ENCODE data around the gene ABCA13.

DNA sequence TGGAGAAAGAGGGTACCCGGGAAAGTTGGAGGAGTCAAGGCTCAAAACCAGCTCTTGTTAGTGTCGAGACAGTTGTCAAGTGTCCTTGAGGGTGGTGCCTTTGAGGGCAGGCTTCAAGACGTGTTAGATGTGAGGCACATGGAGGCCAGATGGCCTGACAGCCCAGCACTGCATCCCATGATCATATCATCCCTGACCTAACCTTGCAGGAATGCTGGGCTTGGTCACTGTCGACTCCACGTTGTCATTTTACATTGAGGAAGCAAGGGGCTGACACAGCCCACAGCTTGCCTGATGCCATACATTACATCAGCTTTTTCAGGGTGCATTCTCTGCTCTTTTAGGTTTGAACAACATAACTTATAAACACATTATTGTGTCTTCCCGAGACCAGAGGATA is 114.1 kb downstream of the ABCA13 start:
- TF ChIP-seq, protein P1, sequence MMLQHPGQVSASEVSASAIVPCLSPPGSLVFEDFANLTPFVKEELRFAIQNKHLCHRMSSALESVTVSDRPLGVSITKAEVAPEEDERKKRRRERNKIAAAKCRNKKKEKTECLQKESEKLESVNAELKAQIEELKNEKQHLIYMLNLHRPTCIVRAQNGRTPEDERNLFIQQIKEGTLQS (IDR thresholded peaks at IDR 0.05): no peak
- TF ChIP-seq, protein P2, sequence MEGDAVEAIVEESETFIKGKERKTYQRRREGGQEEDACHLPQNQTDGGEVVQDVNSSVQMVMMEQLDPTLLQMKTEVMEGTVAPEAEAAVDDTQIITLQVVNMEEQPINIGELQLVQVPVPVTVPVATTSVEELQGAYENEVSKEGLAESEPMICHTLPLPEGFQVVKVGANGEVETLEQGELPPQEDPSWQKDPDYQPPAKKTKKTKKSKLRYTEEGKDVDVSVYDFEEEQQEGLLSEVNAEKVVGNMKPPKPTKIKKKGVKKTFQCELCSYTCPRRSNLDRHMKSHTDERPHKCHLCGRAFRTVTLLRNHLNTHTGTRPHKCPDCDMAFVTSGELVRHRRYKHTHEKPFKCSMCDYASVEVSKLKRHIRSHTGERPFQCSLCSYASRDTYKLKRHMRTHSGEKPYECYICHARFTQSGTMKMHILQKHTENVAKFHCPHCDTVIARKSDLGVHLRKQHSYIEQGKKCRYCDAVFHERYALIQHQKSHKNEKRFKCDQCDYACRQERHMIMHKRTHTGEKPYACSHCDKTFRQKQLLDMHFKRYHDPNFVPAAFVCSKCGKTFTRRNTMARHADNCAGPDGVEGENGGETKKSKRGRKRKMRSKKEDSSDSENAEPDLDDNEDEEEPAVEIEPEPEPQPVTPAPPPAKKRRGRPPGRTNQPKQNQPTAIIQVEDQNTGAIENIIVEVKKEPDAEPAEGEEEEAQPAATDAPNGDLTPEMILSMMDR (IDR thresholded peaks at IDR 0.05 in 2 of 3, conservative IDR thresholded peaks at IDR 0.05 in 1 of 3; ENCODE audit: borderline replicate concordance in 1 of 3, insufficient read depth in 1 of 3, low read depth in 2 of 3, low read length in 2 of 3): no peak
